GM12878 (cell line): ENCODE measurements around the gene NADSYN1. TPM values are rescaled to one million over a fixed set of nuclear protein-coding genes. Genes with fewer than 3 reads are reported as not detected.

Experiments
- ATAC-seq: fragments of 200-7000 bp; cut with Tn5 transposase; 3 replicates; pipeline ENCODE4 v1.9.1; 2020; ENCODE audit warnings: mild to moderate bottlenecking, moderate library complexity
- Bru-seq: library from RNA; stranded (reverse); fragments of 400-500 nt; gene quantifications from one replicate; lab custom pipeline; 2021; lab: Mats Ljungman, UMichigan
- BruChase-seq, 2 experiments: library from RNA; stranded (reverse); fragments of 400-500 nt; gene quantifications; one replicate each; lab custom pipeline; 2021; lab: Mats Ljungman, UMichigan
- BruUV-seq: library from RNA; stranded (reverse); fragments of 400-500 nt; replicated peaks from 2 replicates; lab custom pipeline; 2021; lab: Mats Ljungman, UMichigan
- CTCF ChIA-PET: fragments of 300-600 bp; sonication (Branson Sonifier 250); formaldehyde crosslinking; extraction: SDS; loops from one replicate; lab custom pipeline; 2021; ENCODE audit warnings: inconsistent platforms; lab: Yijun Ruan, JAX
- POLR2A ChIA-PET: fragments of 350-600 bp; formaldehyde crosslinking; extraction: SDS; loops from one replicate; lab custom pipeline; 2021; ENCODE audit warnings: inconsistent platforms; lab: Charles Lee
- RAD21 ChIA-PET: fragments of 300-600 bp; sonication (Branson Sonifier 250); formaldehyde crosslinking; loops from one replicate; lab custom pipeline; 2023; ENCODE audit warnings: antibody characterized with exemption; ENCODE audit not compliant: unreplicated experiment; lab: Charles Lee
- SMC1A ChIA-PET: fragments of 300-600 bp; sonication (Branson Sonifier 250); formaldehyde crosslinking; loops from one replicate; lab custom pipeline; 2023; ENCODE audit not compliant: unreplicated experiment, uncharacterized antibody; lab: Charles Lee
- DNase-seq: peaks from one replicate; pipeline ENCODE4 v3.0.0-alpha.2; 2011; ENCODE audit warnings: low read depth, low spot score
- FAIRE-seq: peaks from 3 replicates; lab custom pipeline; 2011; peaks lifted over from hg19 to GRCh38; lab: Jason Lieb, UNC
- H2AFZ ChIP-seq: 2 replicates; pipeline ENCODE4 v1.6.0; 2011; ENCODE audit warnings: low read depth, low read length, control low read depth; ENCODE audit not compliant: control insufficient read depth
- H3K27ac ChIP-seq: 2 replicates; pipeline ENCODE4 v1.5.1; 2011; ENCODE audit warnings: control low read depth; ENCODE audit not compliant: control insufficient read depth, insufficient read depth
- H3K27me3 ChIP-seq, 2 experiments: replicated peaks in 1 of 2; 2 replicates each; pipeline versions ENCODE4 v1.6.0 to v1.6.1; 2011; ENCODE audit warnings: low read length in 1 of 2; ENCODE audit not compliant: control insufficient read depth in 2 of 2, insufficient read depth in 2 of 2
- H3K36me3 ChIP-seq, 2 experiments: 2 replicates each; pipeline ENCODE4 v1.5.1; 2011; ENCODE audit warnings: low read length in 1 of 2; ENCODE audit not compliant: control insufficient read depth in 2 of 2, insufficient read depth in 2 of 2
- H3K4me1 ChIP-seq: 2 replicates; pipeline ENCODE4 v1.6.1; 2011; ENCODE audit warnings: mild to moderate bottlenecking, low read length, moderate library complexity, mixed read lengths; ENCODE audit not compliant: control insufficient read depth, insufficient read depth
- H3K4me2 ChIP-seq: 2 replicates; pipeline ENCODE4 v1.6.0; 2011; ENCODE audit warnings: control low read depth; ENCODE audit not compliant: control insufficient read depth, insufficient read depth
- H3K4me3 ChIP-seq: fragments of 200-600 bp; sonication (generic); 2 replicates; pipeline ENCODE4 v1.5.1; 2016
- H3K79me2 ChIP-seq: 2 replicates; pipeline ENCODE4 v1.6.0; 2011; ENCODE audit warnings: low read length; ENCODE audit not compliant: control insufficient read depth, insufficient read depth
- H3K9ac ChIP-seq: 2 replicates; pipeline ENCODE4 v1.8.0; 2011; ENCODE audit warnings: low read length, control low read depth, mixed read lengths; ENCODE audit not compliant: control insufficient read depth, insufficient read depth
- H3K9me3 ChIP-seq: replicated peaks from 3 replicates; pipeline ENCODE4 v1.5.1; 2011; ENCODE audit warnings: mild to moderate bottlenecking, low read length; ENCODE audit not compliant: control insufficient read depth, insufficient read depth
- H4K20me1 ChIP-seq: 2 replicates; pipeline ENCODE4 v1.6.0; 2011; ENCODE audit not compliant: control insufficient read depth, insufficient read depth
- BACH1 ChIP-seq: fragments of 450-650 bp; IDR thresholded peaks from 2 replicates; pipeline ENCODE4 v1.6.1; 2017; ENCODE audit warnings: mild to moderate bottlenecking, borderline replicate concordance
- MAX ChIP-seq: IDR thresholded peaks from 2 replicates; pipeline ENCODE4 v1.6.1; 2012; ENCODE audit warnings: low read depth, low read length, improper control_type of control experiment
- NR2C1 ChIP-seq: fragments of 450-650 bp; IDR thresholded peaks from 2 replicates; pipeline ENCODE4 v1.6.1; 2017; ENCODE audit warnings: antibody characterized with exemption, mild to moderate bottlenecking, moderate library complexity
- NR2F1 ChIP-seq: fragments of 450-650 bp; conservative IDR thresholded peaks from 2 replicates; pipeline ENCODE4 v1.6.1; 2017; ENCODE audit warnings: mild to moderate bottlenecking
- POLR2A ChIP-seq: IDR thresholded peaks from 2 replicates; pipeline ENCODE4 v1.6.1; 2011; ENCODE audit warnings: low read depth, mild to moderate bottlenecking, low read length
- RUNX3 ChIP-seq: IDR thresholded peaks from 2 replicates; pipeline ENCODE4 v1.6.1; 2012; ENCODE audit warnings: low read length, inconsistent platforms
- SREBF1 ChIP-seq: IDR thresholded peaks from 2 replicates; pipeline ENCODE4 v1.6.1; 2012; ENCODE audit warnings: mild to moderate bottlenecking, low read length
- SUZ12 ChIP-seq: fragments of 200-600 bp; sonication (generic); IDR thresholded peaks from one replicate; pipeline ENCODE4 v1.6.1; 2018; ENCODE audit warnings: antibody characterized with exemption, mild to moderate bottlenecking; ENCODE audit not compliant: unreplicated experiment
- ZBTB33 ChIP-seq: fragments of 450-650 bp; IDR thresholded peaks from 2 replicates; pipeline ENCODE4 v1.6.1; 2017; ENCODE audit warnings: mild to moderate bottlenecking
- WGBS: methylation state at CpG from one replicate; pipeline ENCODE4 v1.1.6; 2016; ENCODE audit warnings: low lambda C conversion rate; ENCODE audit not compliant: insufficient replicate concordance, insufficient coverage; ENCODE audit errors: missing lambda C conversion rate; 5-methylcytosine and 5-hydroxymethylcytosine counted together
- in situ Hi-C: fragments of 300-500 bp; cut with MboI; formaldehyde crosslinking; loops from 9 replicates; pipeline ENCODE4 v1.14.3; 2018; ENCODE audit warnings: mixed read lengths
- intact Hi-C: fragments of 100-400 bp; cut with micrococcal nuclease; formaldehyde crosslinking; loops from one replicate; pipeline ENCODE4 v1.14.2; 2022; ENCODE audit not compliant: unreplicated experiment
- long read RNA-seq, 2 experiments: library from polyadenylated mRNA; unstranded; transcript quantifications; one replicate each; pipeline ENCODE4 v2.0.0, GENCODE V29; 2019 to 2020
- polyA minus RNA-seq, 3 experiments: library from RNA; depleted of rRNA, polyadenylated mRNA; stranded (reverse); fragments of >200 nt; gene quantifications; 2 replicates each; pipeline ENCODE4 v1.2.3, GENCODE V29; 2011
- polyA plus RNA-seq, 11 experiments: library from polyadenylated mRNA; depleted of rRNA in 4 of 11; unstranded in 6 of 11; stranded (reverse) in 5 of 11; fragments of >200 nt; fragmentation: Nextera tagmentation in 4 of 11; fragmentation: Illumina TruSeq in 1 of 11; extraction: Ambion mirVana in 4 of 11; extraction: Trizol in 1 of 11; gene quantifications; 1 replicate in 1 of 11; 2 replicates in 10 of 11; pipeline versions ENCODE4 v1.2.1 to v1.2.3, GENCODE V29; 2011 to 2016; ENCODE audit warnings: inconsistent platforms in 2 of 11, missing spikeins in 2 of 11, low read depth in 1 of 11
- total RNA-seq, 4 experiments: library from RNA; depleted of rRNA in 3 of 4; stranded (reverse); fragments of >200 nt in 3 of 4; fragmentation: Illumina TruSeq in 1 of 4; extraction: Trizol in 1 of 4; gene quantifications; 2 replicates each; pipeline versions ENCODE4 v1.2.1 to v1.2.3, GENCODE V29; 2013 to 2021
- TF ChIP-seq, protein P1 (sequence below): fragments of 450-650 bp; IDR thresholded peaks from 2 replicates; pipeline ENCODE4 v1.6.1; 2017; ENCODE audit warnings: borderline replicate concordance
- TF ChIP-seq, protein P2 (sequence below): fragments of 450-650 bp; IDR thresholded peaks from 2 replicates; pipeline ENCODE4 v1.6.1; 2018; ENCODE audit warnings: mild to moderate bottlenecking, low read depth, moderate library complexity; ENCODE audit not compliant: partially characterized antibody

NADSYN1 gene
- total RNA-seq (2013; cell fraction: nucleolus; rRNA removed), result 486 and 543 TPM in 2 replicates
- total RNA-seq (2014; rRNA removed), result 83.2 and 89.2 TPM in 2 replicates
- total RNA-seq (2014; rRNA removed; fragmentation: Illumina TruSeq; extraction: Trizol), result 57.4 and 57.5 TPM in 2 replicates
- 83.1 and 90.2 TPM in 2 replicates for total RNA-seq (2021)
- 55.1 TPM for polyA plus RNA-seq (2011; ENCODE audit: low read depth)
- 62.0 and 75.2 TPM in 2 replicates for polyA plus RNA-seq (2011; rRNA removed)
- 73.7 and 88.1 TPM in 2 replicates for polyA plus RNA-seq (2011; cell fraction: cytosol; rRNA removed)
- 631 and 743 TPM in 2 replicates for polyA plus RNA-seq (2011; cell fraction: nucleus; rRNA removed)
- 104 and 105 TPM in 2 replicates for polyA plus RNA-seq (2012)
- polyA plus RNA-seq (2014; fragmentation: Illumina TruSeq; extraction: Trizol), result 51.4 and 57.4 TPM in 2 replicates
- polyA plus RNA-seq (2014; fragmentation: Nextera tagmentation; extraction: Ambion mirVana), result 10 to 100 TPM; 12.2 to 18.8 TPM
- polyA plus RNA-seq (2014; rRNA removed), result 88.9 and 89.0 TPM in 2 replicates
- 10 to 100 TPM; 66.7 to 72.3 TPM for polyA plus RNA-seq (2016; fragmentation: Nextera tagmentation; extraction: Ambion mirVana)
- 119 and 154 TPM in 2 replicates for polyA minus RNA-seq (2011; rRNA and poly(A)+ RNA removed)
- 29.8 and 31.1 TPM in 2 replicates for polyA minus RNA-seq (2011; cell fraction: cytosol; rRNA and poly(A)+ RNA removed)
- polyA minus RNA-seq (2011; cell fraction: nucleus; rRNA and poly(A)+ RNA removed), result 209 and 266 TPM in 2 replicates
- Bru-seq, nascent RNA, result percentile 77 among the genes with signal in this experiment
- percentile 84 among the genes with signal in this experiment for BruChase-seq, experiment 1, labeled RNA remaining after a 6-hour chase
- BruChase-seq, experiment 2, labeled RNA remaining after a 2-hour chase, result percentile 76 among the genes with signal in this experiment
- long read RNA-seq, experiment 1, transcript NADSYN1-201 (21 exons, 2,773 nt), result major isoform, 38 of 50 reads
- long read RNA-seq, experiment 1, partial matches to known transcripts, result 3 of 50 reads
- long read RNA-seq, experiment 1, other reads (novel, unspliced or antisense), result 7 of 50 reads
- long read RNA-seq, experiment 2, transcript NADSYN1-201 (21 exons, 2,773 nt), result major isoform, 50 of 93 reads
- long read RNA-seq, experiment 2, partial matches to known transcripts, result 15 of 93 reads
- long read RNA-seq, experiment 2, other reads (novel, unspliced or antisense), result 23 of 93 reads

DNA sequence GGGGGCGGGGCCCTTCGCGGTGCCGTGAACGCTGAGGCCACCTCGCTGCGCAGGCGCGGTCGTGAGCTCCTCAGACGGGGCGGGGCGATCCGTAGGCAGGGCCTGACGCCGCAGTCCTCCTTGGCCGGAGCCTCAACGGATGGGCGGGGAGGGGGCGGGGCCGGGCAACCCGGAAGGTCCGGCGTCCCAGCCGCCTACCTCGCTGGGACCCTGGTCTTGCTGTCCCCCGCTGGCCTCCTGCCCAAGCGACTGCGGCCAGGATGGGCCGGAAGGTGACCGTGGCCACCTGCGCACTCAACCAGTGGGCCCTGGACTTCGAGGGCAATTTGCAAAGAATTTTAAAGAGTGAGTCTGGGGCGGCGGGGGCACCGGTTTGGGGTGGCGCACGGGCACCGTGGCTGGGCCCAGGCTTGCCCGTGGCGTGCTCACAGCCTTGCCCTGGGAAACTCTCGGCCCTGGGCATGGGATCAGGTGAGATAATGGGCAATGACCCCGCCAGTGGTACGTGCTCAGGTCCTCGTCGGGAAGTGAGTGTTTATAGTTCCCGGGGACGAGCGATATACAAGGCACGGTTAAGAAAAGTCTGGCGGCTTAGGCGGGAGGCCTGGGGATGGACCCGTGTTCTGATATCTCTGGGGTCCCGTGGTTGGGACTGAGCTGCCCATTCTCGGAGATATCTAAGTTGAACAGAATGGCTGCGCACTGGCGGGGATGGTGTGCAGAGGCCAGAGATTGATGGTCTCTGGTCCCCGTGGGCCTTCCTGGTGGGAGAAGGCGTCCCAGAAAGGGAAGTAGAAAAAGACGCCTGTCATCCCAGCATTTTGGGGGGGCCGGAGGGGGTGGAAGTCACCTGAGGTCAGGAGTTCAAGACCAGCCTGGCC is at the start of gene NADSYN1:
TSS of gene NADSYN1 (plus strand) at position 167 of the 881 bp plus-strand sequence. CDS start at position 261, 94 bp downstream.
- Histone ChIP-seq H3K4me2 (peak within 1 kb of the TSS; percentile 70), H3K79me2 (peaks cover 48% of the 10 kb centered on the region), H3K27me3 (no peaks in the 10 kb centered on the region), H3K9ac (peak within 1 kb of the TSS; percentile 89), H4K20me1 (no peaks in the 10 kb centered on the region), H3K27ac (peak within 1 kb of the TSS; percentile 78), H3K9me3 (no peaks in the 10 kb centered on the region), H3K4me3 (peak within 1 kb of the TSS; percentile 92), H2AFZ (peak within 1 kb of the TSS; percentile 74), H3K36me3 (peaks cover 8 to 11% of the 10 kb centered on the region in 2 experiments; a peak in 3 of 4 replicates), H3K4me1 (peaks cover 9% of the 10 kb centered on the region; the same call in 1 of the 2 replicates)
- DNase-seq, result peak; percentile 72
- ChIA-PET POLR2A (interaction anchor here (0.7 to 1.3 kb wide), 6 partner anchors 10 to 475 kb away, joined by 3 to 6 read pairs (median 4); partner anchors contain the start of gene XNDC1N), SMC1A (no interaction called here), CTCF (interaction anchor here (1.0 kb wide), 1 partner anchor 80 kb away, joined by 3 read pairs; no protein-coding TSS in a partner anchor), RAD21 (interaction anchor here (0.6 to 1.2 kb wide), 8 partner anchors 27 to 636 kb away, joined by 3 to 7 read pairs (median 4); no protein-coding TSS in a partner anchor)
- intact Hi-C loops, result no loop called here
- in situ Hi-C loops, result no loop called here
- under 1% methylated on average over 48 of the region's 61 CpGs for WGBS
- TSS peak; percentile 53 for BruUV-seq
- peak; percentile 79 for ATAC-seq
- no peak for FAIRE-seq
- TF ChIP-seq POLR2A, result peak; percentile 92
- TF ChIP-seq, protein P1, sequence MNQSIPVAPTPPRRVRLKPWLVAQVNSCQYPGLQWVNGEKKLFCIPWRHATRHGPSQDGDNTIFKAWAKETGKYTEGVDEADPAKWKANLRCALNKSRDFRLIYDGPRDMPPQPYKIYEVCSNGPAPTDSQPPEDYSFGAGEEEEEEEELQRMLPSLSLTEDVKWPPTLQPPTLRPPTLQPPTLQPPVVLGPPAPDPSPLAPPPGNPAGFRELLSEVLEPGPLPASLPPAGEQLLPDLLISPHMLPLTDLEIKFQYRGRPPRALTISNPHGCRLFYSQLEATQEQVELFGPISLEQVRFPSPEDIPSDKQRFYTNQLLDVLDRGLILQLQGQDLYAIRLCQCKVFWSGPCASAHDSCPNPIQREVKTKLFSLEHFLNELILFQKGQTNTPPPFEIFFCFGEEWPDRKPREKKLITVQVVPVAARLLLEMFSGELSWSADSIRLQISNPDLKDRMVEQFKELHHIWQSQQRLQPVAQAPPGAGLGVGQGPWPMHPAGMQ, result no peak
- TF ChIP-seq, protein P2, sequence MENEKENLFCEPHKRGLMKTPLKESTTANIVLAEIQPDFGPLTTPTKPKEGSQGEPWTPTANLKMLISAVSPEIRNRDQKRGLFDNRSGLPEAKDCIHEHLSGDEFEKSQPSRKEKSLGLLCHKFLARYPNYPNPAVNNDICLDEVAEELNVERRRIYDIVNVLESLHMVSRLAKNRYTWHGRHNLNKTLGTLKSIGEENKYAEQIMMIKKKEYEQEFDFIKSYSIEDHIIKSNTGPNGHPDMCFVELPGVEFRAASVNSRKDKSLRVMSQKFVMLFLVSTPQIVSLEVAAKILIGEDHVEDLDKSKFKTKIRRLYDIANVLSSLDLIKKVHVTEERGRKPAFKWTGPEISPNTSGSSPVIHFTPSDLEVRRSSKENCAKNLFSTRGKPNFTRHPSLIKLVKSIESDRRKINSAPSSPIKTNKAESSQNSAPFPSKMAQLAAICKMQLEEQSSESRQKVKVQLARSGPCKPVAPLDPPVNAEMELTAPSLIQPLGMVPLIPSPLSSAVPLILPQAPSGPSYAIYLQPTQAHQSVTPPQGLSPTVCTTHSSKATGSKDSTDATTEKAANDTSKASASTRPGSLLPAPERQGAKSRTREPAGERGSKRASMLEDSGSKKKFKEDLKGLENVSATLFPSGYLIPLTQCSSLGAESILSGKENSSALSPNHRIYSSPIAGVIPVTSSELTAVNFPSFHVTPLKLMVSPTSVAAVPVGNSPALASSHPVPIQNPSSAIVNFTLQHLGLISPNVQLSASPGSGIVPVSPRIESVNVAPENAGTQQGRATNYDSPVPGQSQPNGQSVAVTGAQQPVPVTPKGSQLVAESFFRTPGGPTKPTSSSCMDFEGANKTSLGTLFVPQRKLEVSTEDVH, result no peak
- peak; percentile 27; the same call in 1 of the 2 replicates for TF ChIP-seq BACH1
- TF ChIP-seq NR2C1, result no peak
- no peak for TF ChIP-seq ZBTB33
- 0 out of 2 replicates have a peak, but pooled peaks have one; percentile 26 for TF ChIP-seq NR2F1
- TF ChIP-seq MAX, result peak; percentile 18; the same call in 1 of the 2 replicates
- TF ChIP-seq SREBF1, result no peak
- TF ChIP-seq SUZ12, result no peak
- TF ChIP-seq RUNX3, result no peak
